IPS DF 4.7 (cell line): ENCODE results near the gene IFT57.
"Not testable (repeated sequence)": the region's sequence is repeated elsewhere in the genome, so short reads cannot be mapped to it uniquely, and the experiment has no call there.

Experiments
- DNase-seq: peaks from one replicate; pipeline ENCODE4 v3.0.0-alpha.2; 2013; ENCODE audit warnings: low spot score; ENCODE audit errors: extremely low read depth

Gene IFT57

DNA sequence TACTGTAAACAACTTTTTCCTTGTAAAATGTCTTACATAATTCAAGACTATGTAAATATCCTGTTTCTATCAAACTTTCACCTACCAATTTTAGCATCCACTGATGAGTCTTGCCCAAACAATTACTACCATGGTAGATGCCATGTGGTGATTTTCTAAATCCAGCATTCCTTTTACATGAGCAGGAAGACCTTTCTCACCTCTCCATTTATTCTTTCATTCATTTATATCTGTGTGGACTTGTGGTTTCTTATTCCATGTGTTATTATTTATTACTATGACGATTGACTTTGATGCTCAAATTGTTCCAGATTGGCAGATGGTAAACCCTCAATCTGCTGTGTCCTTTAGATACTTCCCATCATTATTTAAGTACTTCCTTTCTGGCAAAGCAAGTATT lies 62.4 kb downstream of the IFT57 start:
- no peak for DNase-seq

DNA sequence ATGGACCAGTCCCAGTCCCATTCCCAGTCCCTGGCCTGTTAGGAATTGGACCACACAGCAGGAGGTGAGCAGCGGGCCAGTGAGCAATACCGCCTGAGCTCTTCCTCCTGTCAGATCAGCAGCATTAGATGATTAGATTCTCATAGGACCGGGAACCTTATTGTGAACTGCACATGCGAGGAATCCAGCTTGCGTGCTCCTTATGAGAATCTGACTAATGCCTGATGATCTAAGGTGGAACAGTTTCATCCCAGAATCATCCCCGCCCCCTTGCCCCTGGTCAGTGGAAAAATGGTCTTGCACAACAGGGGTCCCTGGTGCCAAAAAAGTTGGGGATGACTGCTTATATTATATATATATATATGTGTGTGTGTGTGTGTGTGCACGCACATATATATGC lies 63.1 kb downstream of the IFT57 start:
- DNase-seq: no peak

- no peak for DNase-seq
These were observed 64.0 kb downstream of the IFT57 start for GRCh38 chr3:108158251-108158650.

GRCh38 chr3:108157273-108157672 lies 65.0 kb downstream of the IFT57 start:
- no peak for DNase-seq

- DNase-seq: no peak
These were observed 65.8 kb downstream of the IFT57 start for GRCh38 chr3:108156312-108156853.

DNA sequence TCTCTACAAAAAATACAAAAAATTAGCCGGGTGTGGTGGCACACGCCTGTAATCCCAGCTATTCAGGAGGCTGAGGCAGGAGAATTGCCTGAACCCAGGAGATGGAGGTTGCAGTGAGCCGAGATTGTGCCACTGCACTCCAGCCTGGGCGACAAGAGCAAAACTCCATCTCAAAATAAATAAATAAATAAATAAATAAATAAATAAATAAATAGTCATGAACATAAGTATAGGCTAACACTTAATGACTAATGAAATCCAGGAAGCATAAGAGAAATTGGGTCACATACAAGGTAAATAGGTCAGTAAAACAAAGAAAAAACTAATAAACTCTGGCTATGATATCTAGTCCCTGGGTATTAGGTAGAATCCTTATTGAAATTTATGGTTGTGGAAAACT lies 66.6 kb downstream of the IFT57 start:
- DNase-seq: not testable (repeated sequence)

GRCh38 chr3:108153451-108153981 lies 68.7 kb downstream of the IFT57 start:
- DNase-seq: peak; percentile 14

GRCh38 chr3:108152274-108152673 lies 70.0 kb downstream of the IFT57 start:
- DNase-seq: no peak

GRCh38 chr3:108150200-108150599 lies 72.0 kb downstream of the IFT57 start:
- DNase-seq: no peak

DNA sequence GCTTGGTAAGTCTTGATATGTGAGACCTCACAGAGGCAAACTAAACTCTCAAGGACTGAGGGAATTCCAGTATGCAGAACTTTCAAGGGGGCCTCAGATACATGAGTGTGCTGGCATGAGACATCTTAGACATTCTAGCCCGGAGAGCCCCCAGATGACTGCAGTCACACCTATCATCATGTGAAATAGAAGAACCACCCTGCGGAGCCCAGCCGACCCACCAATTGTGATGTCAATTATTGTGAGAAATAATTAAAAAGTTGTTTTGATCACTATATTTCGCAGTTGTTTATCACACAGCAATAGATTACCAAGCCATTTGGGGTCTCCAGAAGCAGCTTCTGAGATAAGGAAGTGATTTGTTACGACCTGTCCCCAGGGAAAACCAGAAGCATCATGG lies 76.1 kb downstream of the IFT57 start:
- DNase-seq: no peak

DNA sequence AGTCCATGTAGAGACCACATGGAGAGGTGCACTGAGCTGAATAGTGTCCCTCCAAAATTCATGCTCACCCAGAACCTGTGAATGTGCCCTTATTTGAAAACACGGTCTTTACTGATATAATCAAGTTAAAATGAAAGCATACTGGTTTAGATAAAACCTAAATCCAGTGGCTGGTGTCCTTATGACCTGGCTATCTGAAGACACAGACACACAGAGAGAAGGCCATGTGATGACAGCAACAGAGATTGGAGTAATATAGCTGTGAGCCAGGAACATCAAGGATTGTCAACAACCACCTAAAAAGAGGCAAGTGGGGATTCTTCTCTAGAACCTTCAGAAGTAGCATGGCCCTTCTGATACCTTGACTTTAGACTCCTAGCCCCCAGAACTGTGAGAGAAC lies 76.6 kb downstream of the IFT57 start:
- DNase-seq: no peak

DNA sequence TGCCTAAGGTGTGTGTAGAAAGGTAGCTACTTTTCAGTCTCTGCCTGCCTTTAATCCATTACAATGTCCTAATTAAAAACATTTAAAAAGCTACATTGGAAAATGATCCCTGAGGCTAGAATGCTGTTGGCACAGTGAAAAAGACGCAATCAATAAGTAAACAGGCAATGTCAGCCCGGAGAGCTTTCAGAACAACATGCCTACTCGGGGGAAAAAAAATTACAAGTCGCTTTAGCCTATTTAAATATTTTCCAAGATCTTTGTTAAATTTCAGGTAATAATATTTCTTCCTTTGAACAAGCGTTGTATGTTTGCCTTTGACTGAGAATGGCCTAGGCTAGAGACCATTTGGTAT lies 84.8 kb downstream of the IFT57 start:
- DNase-seq: no peak

DNA sequence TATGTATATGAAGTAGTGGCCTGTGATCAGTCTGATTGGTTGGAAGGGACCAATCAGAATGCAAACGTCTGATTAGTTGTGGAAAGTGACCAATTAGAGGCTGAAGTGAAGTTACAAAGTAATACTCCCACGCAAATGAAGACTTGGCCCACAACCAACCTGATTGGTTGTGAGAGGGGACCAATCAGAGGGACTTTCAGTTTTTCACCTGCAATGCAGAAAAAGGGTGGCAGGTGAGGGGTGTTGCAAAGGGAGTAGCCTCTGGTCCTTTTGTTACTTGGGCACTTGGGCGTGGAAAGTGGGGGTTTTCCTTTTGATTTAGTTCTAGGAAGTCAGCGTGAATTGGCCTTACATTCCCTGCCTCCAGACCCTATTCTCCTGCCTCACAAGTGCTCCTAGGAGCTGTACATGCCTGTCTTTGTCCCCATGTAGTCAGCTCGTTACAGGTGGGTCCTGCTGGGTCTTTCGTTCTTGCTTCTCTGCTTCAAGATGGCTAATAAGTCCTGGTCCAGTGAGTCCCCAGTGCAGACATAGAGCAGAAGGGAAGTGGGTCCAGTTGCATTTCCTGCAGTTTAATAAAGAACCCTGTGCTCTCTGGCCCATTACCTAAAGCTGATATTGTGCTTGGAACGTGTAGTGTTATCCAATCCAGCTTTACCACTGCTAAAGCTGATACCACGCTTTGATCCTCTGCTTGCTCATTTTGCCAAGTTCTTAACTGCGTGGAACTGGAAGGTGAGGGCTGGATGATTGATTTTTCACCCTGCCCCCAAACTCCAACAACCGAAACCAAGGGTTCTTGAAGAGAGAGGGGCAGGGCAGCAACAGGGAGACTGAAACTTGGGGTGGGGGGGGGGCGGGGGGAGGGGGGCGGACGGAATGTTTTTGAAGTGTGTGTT lies 85.4 kb downstream of the IFT57 start:
- DNase-seq: no peak

- DNase-seq: no peak
These were observed 87.7 kb downstream of the IFT57 start for GRCh38 chr3:108134555-108134880.

DNA sequence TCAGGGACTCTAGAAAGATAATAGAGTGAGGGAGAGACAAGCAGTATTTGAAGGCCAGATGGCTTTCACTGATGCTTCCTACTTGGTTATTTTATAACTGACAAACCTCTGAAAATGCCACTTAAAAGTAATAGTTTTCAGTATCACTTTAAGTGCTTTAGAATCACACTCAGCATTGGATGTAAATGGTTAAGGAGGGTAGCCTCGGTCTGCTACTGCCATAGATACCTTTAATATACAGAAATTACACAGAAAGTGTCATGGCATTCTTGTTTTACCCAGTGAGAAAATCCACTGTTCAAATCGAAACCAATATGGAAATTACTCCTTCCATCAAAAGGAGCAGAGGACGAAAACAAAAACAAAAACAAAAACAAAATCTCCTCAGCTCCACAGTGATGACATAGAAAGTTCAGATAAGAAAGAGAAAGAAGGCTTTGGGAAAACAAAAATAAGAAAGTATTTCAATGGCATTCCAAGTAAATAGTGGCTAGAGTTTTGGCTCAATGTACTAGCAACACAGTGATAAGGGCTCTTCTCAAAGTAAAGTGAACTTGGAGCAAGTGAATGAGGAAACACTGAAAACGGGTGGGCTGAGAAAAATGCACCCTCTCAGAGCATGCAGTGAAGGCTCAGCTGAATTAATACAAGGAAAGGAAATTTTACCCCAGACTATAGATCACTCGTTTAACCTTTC lies 88.2 kb downstream of the IFT57 start:
- DNase-seq: no peak

- DNase-seq: no peak
These were observed 89.2 kb downstream of the IFT57 start for GRCh38 chr3:108133048-108133369.

DNA sequence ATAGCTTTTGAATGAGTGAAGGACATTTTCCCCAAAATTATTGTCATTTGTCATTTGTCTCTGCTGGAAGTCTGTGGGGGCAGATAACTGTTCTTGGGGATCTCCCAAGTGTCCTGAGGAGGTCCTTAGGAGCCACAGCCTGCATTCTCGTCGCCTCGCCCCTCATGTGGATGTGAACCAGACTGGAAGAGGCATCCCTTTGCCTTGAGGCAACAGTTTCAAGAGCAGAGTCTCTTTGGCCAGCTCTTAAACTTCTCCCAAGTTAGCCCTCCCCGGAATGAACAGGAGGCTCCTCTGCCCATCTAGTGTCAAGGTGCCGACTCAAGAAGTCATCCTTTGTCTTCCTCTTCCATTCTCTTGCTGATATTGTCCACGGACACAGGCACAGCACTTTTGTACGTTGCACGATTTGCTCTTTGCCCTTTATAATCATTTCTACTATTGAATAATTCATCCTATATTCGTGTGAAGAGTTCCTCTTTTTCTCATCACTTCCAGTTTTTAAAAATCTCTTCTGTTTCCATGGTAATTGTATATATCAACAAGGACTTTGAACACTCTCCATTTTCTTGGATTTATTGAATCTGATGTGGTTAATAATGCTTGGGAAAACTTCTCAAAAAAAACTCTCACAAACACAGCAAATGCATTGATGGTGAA lies 90.6 kb downstream of the IFT57 start:
- DNase-seq: no peak

DNA sequence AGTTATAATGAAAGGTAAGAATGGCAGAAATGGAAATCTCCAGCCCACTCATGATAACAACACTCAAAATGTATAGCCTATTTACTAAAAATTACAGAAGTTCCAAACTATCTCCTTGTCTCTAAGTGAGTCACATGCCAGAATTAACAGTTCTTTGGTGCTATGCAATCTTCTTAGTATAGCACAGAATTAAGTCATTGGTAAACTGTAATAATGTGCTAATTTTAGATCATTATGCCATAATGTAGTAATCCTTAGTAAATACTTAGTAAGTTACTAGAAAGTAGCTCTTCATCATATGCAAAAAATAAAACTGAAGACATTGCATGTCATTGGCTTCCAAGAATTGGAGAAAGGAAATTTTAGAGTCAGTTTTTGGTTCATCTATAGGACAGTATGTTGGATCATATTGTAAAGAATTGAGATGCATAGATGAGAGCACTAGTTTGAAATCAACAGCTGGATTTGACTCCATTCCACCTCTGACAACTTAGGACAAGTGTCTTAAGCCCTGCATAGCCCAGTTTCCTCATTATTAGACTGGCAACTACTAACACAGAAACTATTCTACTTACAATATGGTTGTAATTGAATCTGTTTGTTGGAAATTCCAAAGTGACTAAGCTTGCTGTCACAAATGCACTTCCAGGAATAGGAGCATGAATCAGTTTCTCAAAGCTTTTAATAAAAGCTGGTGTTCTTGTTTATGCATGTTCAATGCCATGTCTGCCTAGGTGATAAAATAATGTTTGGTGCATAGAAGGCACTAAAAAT lies 91.3 kb downstream of the IFT57 start:
- DNase-seq: no peak

DNA sequence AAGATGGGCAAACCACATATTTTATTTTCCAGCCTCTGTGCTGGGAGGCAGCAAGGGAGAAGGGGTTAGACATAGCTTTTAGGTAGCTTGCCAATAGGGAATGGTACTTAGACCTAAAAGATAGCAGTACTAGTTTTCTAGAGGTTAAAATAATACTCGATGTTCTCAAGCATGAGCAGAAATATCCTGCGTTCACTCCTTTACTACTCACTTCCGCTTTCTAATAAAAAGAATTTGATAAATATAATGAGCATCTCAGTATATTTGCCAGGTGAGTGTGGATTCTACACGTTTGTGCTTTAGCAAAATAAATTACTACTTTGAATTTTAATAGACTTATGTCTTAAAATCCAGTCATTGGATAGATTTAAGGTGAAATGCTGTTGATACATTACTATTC lies 92.0 kb downstream of the IFT57 start:
- DNase-seq: no peak

GRCh38 chr3:108127301-108127988 lies 94.8 kb downstream of the IFT57 start:
- no peak for DNase-seq

DNA sequence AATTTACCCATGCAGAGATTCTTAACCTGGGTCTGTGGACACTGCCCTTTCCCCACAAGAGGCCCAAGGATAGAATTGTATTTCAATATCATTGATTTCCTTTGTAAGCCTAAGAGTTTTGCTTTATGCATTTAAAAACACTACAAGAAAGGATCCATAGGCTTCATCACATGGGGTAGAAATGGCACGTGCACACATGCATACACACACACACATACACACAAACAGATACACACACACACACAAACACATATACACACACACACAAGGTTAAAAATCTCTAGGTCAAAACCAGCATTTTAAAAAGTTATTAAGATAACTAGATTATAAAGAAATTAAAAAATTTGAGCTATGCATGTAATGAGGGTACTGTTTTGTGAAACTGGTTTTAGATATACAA lies 95.9 kb downstream of the IFT57 start:
- DNase-seq: no peak
